ENCODE results near the gene CBLL1. TPM values are rescaled to one million over a fixed set of nuclear protein-coding genes. Genes with fewer than 3 reads are reported as not detected.

The CBLL1 gene
- total RNA-seq, 1 experiment from 2014 or later: 29.8 TPM

DNA sequence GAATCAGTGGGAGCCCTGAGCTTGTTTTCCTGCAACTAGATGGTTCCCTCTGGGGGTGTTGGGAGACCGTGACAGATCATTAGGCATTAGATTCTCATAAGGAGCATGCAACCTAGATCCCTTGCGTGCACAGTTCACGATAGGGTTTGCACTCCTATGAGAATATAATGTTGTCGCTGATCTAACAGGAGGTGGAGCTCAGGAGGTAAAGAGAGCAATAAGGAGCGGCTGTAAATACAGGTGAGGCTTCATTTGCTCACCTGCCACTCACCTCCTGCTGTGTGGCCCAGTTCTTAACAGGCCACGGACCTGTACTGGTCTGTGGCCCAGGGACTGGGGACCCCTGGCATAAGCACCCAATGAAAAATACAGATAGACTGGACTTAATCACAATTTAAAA lies 48.4 kb downstream of the CBLL1 start:
- H3K36me3 Mint-ChIP-seq: no peaks in the 10 kb centered on the region
- POLR2A ChIA-PET: no interaction called here
- H3K27me3 Mint-ChIP-seq (ENCODE audit: low read depth): no peaks in the 10 kb centered on the region

DNA sequence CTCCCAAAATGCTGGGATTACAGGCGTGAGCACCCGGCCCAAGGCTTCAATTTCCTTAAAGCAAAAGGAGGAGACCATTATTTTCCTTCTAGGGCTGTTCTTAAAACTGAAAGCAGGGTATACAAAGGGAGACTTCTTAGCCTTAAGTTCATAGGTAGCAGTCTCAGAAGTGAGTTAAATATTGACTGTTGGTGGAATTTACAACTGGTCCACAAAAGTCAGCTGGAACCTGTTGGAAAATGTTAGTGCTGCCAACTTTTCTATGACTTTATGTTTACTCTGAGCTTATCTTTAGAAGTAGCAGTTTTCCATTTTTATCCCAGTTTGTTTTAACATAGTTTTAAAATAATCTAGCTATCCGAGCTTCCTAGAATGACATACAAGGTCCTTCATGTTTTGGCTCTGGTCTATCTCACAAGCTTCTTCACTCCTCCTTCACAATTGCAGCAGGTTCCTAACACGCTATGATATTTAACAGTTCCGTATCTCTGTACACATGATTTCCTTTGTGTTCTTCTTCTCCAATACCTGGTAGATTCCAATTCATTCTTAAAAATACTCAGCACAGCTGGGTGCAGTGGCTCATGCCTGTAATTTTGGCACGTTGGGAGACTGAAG lies 55.8 kb downstream of the CBLL1 start:
- no peaks in the 10 kb centered on the region for H3K9me3 Mint-ChIP-seq
- POLR2A ChIA-PET: no interaction called here
- no peaks in the 10 kb centered on the region for H3K36me3 Mint-ChIP-seq
- H3K4me1 Mint-ChIP-seq: no peaks in the 10 kb centered on the region
- peaks cover 3% of the 10 kb centered on the region for H3K27me3 Mint-ChIP-seq (ENCODE audit: low read depth)
- CTCF ChIA-PET: no interaction called here
- H3K27ac Mint-ChIP-seq: no peak overlapping the region
- ATAC-seq: no peak
- no peak overlapping the region for H3K4me3 Mint-ChIP-seq
- no peak for DNase-seq (ENCODE audit: low spot score)
- TF ChIP-seq IRF2 (CRISPR knock-in tag; IDR thresholded peaks at IDR 0.05; ENCODE audit: borderline replicate concordance, low read depth) (no peak), ZNF263 (CRISPR knock-in tag; IDR thresholded peaks at IDR 0.05; ENCODE audit: low read depth) (no peak), MYBL2 (CRISPR knock-in tag; IDR thresholded peaks at IDR 0.05) (no peak)
- TF ChIP-seq, protein P1, sequence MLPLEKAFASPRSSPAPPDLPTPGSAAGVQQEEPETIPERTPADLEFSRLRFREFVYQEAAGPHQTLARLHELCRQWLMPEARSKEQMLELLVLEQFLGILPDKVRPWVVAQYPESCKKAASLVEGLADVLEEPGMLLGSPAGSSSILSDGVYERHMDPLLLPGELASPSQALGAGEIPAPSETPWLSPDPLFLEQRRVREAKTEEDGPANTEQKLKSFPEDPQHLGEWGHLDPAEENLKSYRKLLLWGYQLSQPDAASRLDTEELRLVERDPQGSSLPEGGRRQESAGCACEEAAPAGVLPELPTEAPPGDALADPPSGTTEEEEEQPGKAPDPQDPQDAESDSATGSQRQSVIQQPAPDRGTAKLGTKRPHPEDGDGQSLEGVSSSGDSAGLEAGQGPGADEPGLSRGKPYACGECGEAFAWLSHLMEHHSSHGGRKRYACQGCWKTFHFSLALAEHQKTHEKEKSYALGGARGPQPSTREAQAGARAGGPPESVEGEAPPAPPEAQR (CRISPR knock-in tag; IDR thresholded peaks at IDR 0.05): no peak
- TF ChIP-seq, protein P2, sequence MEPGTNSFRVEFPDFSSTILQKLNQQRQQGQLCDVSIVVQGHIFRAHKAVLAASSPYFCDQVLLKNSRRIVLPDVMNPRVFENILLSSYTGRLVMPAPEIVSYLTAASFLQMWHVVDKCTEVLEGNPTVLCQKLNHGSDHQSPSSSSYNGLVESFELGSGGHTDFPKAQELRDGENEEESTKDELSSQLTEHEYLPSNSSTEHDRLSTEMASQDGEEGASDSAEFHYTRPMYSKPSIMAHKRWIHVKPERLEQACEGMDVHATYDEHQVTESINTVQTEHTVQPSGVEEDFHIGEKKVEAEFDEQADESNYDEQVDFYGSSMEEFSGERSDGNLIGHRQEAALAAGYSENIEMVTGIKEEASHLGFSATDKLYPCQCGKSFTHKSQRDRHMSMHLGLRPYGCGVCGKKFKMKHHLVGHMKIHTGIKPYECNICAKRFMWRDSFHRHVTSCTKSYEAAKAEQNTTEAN (CRISPR knock-in tag; IDR thresholded peaks at IDR 0.05): no peak
- TF ChIP-seq, protein P3, sequence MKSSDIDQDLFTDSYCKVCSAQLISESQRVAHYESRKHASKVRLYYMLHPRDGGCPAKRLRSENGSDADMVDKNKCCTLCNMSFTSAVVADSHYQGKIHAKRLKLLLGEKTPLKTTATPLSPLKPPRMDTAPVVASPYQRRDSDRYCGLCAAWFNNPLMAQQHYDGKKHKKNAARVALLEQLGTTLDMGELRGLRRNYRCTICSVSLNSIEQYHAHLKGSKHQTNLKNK (CRISPR knock-in tag; IDR thresholded peaks at IDR 0.05): no peak

More for the DNA sequence above, 48.4 kb downstream of the CBLL1 start:
- TF ChIP-seq ATF1 (CRISPR knock-in tag; IDR thresholded peaks at IDR 0.05) (no peak), JUN (CRISPR knock-in tag; IDR thresholded peaks at IDR 0.05) (no peak), GABPB1 (CRISPR knock-in tag; IDR thresholded peaks at IDR 0.05) (no peak), ZNF416 (CRISPR knock-in tag; IDR thresholded peaks at IDR 0.05) (no peak), SP1 (CRISPR knock-in tag; conservative IDR thresholded peaks at IDR 0.05) (no peak), SMAD4 (CRISPR knock-in tag; IDR thresholded peaks at IDR 0.05) (no peak), NR2C2 (CRISPR knock-in tag; IDR thresholded peaks at IDR 0.05) (no peak), FOXJ3 (CRISPR knock-in tag; IDR thresholded peaks at IDR 0.05; ENCODE audit: borderline replicate concordance) (no peak), HMGA2 (CRISPR knock-in tag; IDR thresholded peaks at IDR 0.05) (no peak), CREM (CRISPR knock-in tag; IDR thresholded peaks at IDR 0.05) (no peak), OVOL2 (CRISPR knock-in tag; IDR thresholded peaks at IDR 0.05; ENCODE audit: borderline replicate concordance) (no peak)
- TF ChIP-seq, protein P4, sequence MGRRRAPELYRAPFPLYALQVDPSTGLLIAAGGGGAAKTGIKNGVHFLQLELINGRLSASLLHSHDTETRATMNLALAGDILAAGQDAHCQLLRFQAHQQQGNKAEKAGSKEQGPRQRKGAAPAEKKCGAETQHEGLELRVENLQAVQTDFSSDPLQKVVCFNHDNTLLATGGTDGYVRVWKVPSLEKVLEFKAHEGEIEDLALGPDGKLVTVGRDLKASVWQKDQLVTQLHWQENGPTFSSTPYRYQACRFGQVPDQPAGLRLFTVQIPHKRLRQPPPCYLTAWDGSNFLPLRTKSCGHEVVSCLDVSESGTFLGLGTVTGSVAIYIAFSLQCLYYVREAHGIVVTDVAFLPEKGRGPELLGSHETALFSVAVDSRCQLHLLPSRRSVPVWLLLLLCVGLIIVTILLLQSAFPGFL (CRISPR knock-in tag; IDR thresholded peaks at IDR 0.05; ENCODE audit: borderline replicate concordance): no peak
- TF ChIP-seq, protein P5, sequence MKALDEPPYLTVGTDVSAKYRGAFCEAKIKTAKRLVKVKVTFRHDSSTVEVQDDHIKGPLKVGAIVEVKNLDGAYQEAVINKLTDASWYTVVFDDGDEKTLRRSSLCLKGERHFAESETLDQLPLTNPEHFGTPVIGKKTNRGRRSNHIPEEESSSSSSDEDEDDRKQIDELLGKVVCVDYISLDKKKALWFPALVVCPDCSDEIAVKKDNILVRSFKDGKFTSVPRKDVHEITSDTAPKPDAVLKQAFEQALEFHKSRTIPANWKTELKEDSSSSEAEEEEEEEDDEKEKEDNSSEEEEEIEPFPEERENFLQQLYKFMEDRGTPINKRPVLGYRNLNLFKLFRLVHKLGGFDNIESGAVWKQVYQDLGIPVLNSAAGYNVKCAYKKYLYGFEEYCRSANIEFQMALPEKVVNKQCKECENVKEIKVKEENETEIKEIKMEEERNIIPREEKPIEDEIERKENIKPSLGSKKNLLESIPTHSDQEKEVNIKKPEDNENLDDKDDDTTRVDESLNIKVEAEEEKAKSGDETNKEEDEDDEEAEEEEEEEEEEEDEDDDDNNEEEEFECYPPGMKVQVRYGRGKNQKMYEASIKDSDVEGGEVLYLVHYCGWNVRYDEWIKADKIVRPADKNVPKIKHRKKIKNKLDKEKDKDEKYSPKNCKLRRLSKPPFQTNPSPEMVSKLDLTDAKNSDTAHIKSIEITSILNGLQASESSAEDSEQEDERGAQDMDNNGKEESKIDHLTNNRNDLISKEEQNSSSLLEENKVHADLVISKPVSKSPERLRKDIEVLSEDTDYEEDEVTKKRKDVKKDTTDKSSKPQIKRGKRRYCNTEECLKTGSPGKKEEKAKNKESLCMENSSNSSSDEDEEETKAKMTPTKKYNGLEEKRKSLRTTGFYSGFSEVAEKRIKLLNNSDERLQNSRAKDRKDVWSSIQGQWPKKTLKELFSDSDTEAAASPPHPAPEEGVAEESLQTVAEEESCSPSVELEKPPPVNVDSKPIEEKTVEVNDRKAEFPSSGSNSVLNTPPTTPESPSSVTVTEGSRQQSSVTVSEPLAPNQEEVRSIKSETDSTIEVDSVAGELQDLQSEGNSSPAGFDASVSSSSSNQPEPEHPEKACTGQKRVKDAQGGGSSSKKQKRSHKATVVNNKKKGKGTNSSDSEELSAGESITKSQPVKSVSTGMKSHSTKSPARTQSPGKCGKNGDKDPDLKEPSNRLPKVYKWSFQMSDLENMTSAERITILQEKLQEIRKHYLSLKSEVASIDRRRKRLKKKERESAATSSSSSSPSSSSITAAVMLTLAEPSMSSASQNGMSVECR (CRISPR knock-in tag; IDR thresholded peaks at IDR 0.05; ENCODE audit: borderline replicate concordance): no peak
- TF ChIP-seq, protein P6, sequence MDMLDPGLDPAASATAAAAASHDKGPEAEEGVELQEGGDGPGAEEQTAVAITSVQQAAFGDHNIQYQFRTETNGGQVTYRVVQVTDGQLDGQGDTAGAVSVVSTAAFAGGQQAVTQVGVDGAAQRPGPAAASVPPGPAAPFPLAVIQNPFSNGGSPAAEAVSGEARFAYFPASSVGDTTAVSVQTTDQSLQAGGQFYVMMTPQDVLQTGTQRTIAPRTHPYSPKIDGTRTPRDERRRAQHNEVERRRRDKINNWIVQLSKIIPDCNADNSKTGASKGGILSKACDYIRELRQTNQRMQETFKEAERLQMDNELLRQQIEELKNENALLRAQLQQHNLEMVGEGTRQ (CRISPR knock-in tag; IDR thresholded peaks at IDR 0.05): no peak
- TF ChIP-seq, protein P7, sequence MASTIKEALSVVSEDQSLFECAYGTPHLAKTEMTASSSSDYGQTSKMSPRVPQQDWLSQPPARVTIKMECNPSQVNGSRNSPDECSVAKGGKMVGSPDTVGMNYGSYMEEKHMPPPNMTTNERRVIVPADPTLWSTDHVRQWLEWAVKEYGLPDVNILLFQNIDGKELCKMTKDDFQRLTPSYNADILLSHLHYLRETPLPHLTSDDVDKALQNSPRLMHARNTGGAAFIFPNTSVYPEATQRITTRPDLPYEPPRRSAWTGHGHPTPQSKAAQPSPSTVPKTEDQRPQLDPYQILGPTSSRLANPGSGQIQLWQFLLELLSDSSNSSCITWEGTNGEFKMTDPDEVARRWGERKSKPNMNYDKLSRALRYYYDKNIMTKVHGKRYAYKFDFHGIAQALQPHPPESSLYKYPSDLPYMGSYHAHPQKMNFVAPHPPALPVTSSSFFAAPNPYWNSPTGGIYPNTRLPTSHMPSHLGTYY (CRISPR knock-in tag; IDR thresholded peaks at IDR 0.05): no peak
- TF ChIP-seq, protein P8, sequence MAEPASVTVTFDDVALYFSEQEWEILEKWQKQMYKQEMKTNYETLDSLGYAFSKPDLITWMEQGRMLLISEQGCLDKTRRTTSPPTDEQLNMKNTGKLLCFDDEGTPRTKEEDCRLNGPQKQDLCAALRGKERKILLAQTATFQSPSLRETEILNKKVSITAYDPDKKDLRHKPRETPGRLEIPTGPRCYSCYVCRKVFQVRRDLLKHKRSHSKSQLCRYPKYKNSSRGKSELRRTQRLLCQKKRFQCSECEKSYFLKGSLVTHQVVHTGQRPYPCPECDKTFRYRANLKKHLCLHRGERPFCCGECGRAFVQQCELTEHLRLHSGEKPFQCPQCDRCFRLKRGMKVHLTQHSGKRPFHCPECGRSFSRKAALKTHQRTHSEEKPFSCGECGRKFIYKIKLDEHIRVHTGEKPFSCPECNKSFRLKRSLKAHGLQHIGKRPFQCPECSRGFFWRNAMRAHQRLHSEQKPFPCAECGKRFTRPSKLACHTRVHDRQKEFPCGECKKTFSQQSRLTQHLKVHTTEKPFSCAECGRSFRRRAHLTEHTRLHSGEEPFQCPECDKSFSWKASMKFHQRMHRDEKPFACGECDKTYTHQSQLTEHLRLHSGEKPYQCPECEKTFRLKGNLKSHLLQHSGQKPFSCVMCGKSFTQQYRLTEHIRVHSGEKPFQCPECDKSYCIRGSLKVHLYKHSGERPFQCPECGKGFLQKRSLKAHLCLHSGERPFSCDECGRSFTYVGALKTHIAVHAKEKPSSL (CRISPR knock-in tag; conservative IDR thresholded peaks at IDR 0.05): no peak
- Mint-ChIP-seq H3K4me3 (no peak overlapping the region), H3K27ac (no peak overlapping the region), H3K4me1 (peaks cover 14% of the 10 kb centered on the region), H3K9me3 (0 out of 2 replicates have a peak, but pooled peaks cover 4% of the 10 kb centered on the region)
- ATAC-seq (no peak), DNase-seq (ENCODE audit: low spot score) (no peak)
- CTCF ChIA-PET: no interaction called here

All from WTC11 (cell line).